Stimulated activated CD4-positive, alpha-beta T cell treated with anti-CD3 and anti-CD28 coated beads, Interleukin-1b, Interleukin-23, amount 100 ng/mL, for 4 hours (primary cell): Measurements from ENCODE around the gene FDXR.
"Not testable (repeated sequence)": the region's sequence is repeated elsewhere in the genome, so short reads cannot be mapped to it uniquely, and the experiment has no call there.

Experiments used
- DNase-seq, 2 donors: peaks; one replicate each; pipeline ENCODE4 v3.0.0-alpha.2; 2020; ENCODE audit warnings: low read depth in 2 of 2

Gene FDXR

GRCh38 chr17:74872313-74873036, at the start of gene FDXR:
TSS of gene FDXR (minus strand) at chr17:74872994. CDS start at chr17:74872944, 50 bp downstream.
- DNase-seq, result no peak

GRCh38 chr17:74922172-74922571, 49.4 kb upstream of the FDXR start:
- no peak for DNase-seq

GRCh38 chr17:74921769-74922168, 49.0 kb upstream of the FDXR start:
- DNase-seq, result no peak

- DNase-seq, result no peak
These were observed 48.4 kb upstream of the FDXR start for GRCh38 chr17:74921026-74921681.

- DNase-seq, result no peak
These were observed 47.8 kb upstream of the FDXR start for GRCh38 chr17:74920642-74921025.

- no peak for DNase-seq
These were observed 47.5 kb upstream of the FDXR start for GRCh38 chr17:74920306-74920620.

GRCh38 chr17:74919440-74920305, 46.9 kb upstream of the FDXR start:
- DNase-seq, result no peak

- no peak for DNase-seq
These were observed 46.1 kb upstream of the FDXR start for GRCh38 chr17:74918906-74919305.

GRCh38 chr17:74917430-74917829, 44.6 kb upstream of the FDXR start:
- no peak for DNase-seq

GRCh38 chr17:74916851-74917199, 44.0 kb upstream of the FDXR start:
- no peak for DNase-seq

- no peak for DNase-seq
These were observed 43.5 kb upstream of the FDXR start for GRCh38 chr17:74916136-74916850.

- DNase-seq, result not testable (repeated sequence)
These were observed 38.6 kb upstream of the FDXR start for GRCh38 chr17:74911423-74911822.

- DNase-seq, result not testable (repeated sequence)
These were observed 36.3 kb upstream of the FDXR start for GRCh38 chr17:74909097-74909496.

GRCh38 chr17:74907012-74907411, 34.2 kb upstream of the FDXR start:
- no peak for DNase-seq

- not testable (repeated sequence) for DNase-seq
These were observed 33.5 kb upstream of the FDXR start for GRCh38 chr17:74906214-74906793.

- DNase-seq, result no peak
These were observed 32.1 kb upstream of the FDXR start for GRCh38 chr17:74904687-74905409.

- no peak for DNase-seq
These were observed 30.9 kb upstream of the FDXR start for GRCh38 chr17:74903671-74904070.

GRCh38 chr17:74903034-74903433, 30.2 kb upstream of the FDXR start:
- DNase-seq, result no peak

- DNase-seq, result no peak
These were observed 28.8 kb upstream of the FDXR start for GRCh38 chr17:74901353-74902135.

GRCh38 chr17:74900208-74900607, 27.4 kb upstream of the FDXR start:
- no peak for DNase-seq
